Measurements from ENCODE around the gene APOL6.
"Not testable (repeated sequence)": the region's sequence is repeated elsewhere in the genome, so short reads cannot be mapped to it uniquely, and the experiment has no call there.

APOL6 gene

GRCh38 chr22:35681454-35682052 lies 33.3 kb downstream of the APOL6 start:
- DNase-seq = no peak

GRCh38 chr22:35683560-35683959 lies 35.3 kb downstream of the APOL6 start:
- no peak for DNase-seq

GRCh38 chr22:35684270-35684700 lies 36.0 kb downstream of the APOL6 start:
- DNase-seq = no peak

- no peak for DNase-seq
Measured at GRCh38 chr22:35684732-35685131, 36.5 kb downstream of the APOL6 start.

GRCh38 chr22:35685731-35686130 lies 37.5 kb downstream of the APOL6 start:
- DNase-seq = no peak

GRCh38 chr22:35686298-35686697 lies 38.1 kb downstream of the APOL6 start:
- DNase-seq = no peak

GRCh38 chr22:35687461-35687860 lies 39.2 kb downstream of the APOL6 start:
- no peak for DNase-seq

GRCh38 chr22:35688913-35689675 lies 40.8 kb downstream of the APOL6 start:
- DNase-seq = no peak

- DNase-seq = no peak
Measured at GRCh38 chr22:35690001-35690400, 41.8 kb downstream of the APOL6 start.

- DNase-seq = no peak
Measured at GRCh38 chr22:35695202-35695601, 47.0 kb downstream of the APOL6 start.

GRCh38 chr22:35697142-35697541 lies 48.9 kb downstream of the APOL6 start:
- DNase-seq = no peak

- DNase-seq = not testable (repeated sequence)
Measured at GRCh38 chr22:35699852-35700251, 51.6 kb downstream of the APOL6 start.

GRCh38 chr22:35703861-35704584 lies 55.8 kb downstream of the APOL6 start:
- no peak for DNase-seq

- DNase-seq = no peak
Measured at GRCh38 chr22:35705141-35705540, 56.9 kb downstream of the APOL6 start.

GRCh38 chr22:35708453-35708852 lies 60.2 kb downstream of the APOL6 start:
- DNase-seq = no peak

GRCh38 chr22:35708917-35709316 lies 60.7 kb downstream of the APOL6 start:
- DNase-seq = no peak

- no peak for DNase-seq
Measured at GRCh38 chr22:35711336-35711735, 63.1 kb downstream of the APOL6 start.

- DNase-seq = no peak
Measured at GRCh38 chr22:35712672-35713071, 64.4 kb downstream of the APOL6 start.

GRCh38 chr22:35717572-35717971 lies 69.3 kb downstream of the APOL6 start, which contains the start of gene APOL5:
Gene APOL5, plus strand, starts transcription at chr22:35717872. Its CDS starts 0 bp downstream, at chr22:35717872.
- no peak for DNase-seq
